MCF 10A (cell line): ENCODE measurements around the gene TGOLN2. TPM values are rescaled to one million over a fixed set of nuclear protein-coding genes. Genes with fewer than 3 reads are reported as not detected.
"Not testable (repeated sequence)": the region's sequence is repeated elsewhere in the genome, so short reads cannot be mapped to it uniquely, and the experiment has no call there.

Source experiments
- BruUV-seq: library from RNA; stranded (reverse); fragments of 400-500 nt; replicated peaks from 2 replicates; lab custom pipeline; 2021; lab: Mats Ljungman, UMichigan
- CTCF ChIA-PET: fragments of 300-600 bp; sonication (Branson Sonifier 250); formaldehyde crosslinking; extraction: SDS; loops from one replicate; lab custom pipeline; 2021; ENCODE audit warnings: antibody characterized with exemption, inconsistent platforms; lab: Yijun Ruan, JAX
- POLR2A ChIA-PET: fragments of 300-600, 350-650 bp; sonication (Branson Sonifier 250); formaldehyde crosslinking; extraction: SDS; loops from one replicate; lab custom pipeline; 2020; ENCODE audit warnings: antibody characterized with exemption, inconsistent platforms; lab: Yijun Ruan, JAX
- DNase-seq: peaks from one replicate; pipeline ENCODE4 v3.0.0-alpha.2; 2018; ENCODE audit not compliant: unreplicated experiment
- H3K27ac Mint-ChIP-seq: one replicate; pipeline ENCODE4 v1.8.0; 2022; ENCODE audit warnings: mild to moderate bottlenecking, low read depth, mixed read lengths; ENCODE audit not compliant: unreplicated experiment
- H3K27me3 Mint-ChIP-seq: one replicate; pipeline ENCODE4 v1.8.0; 2022; ENCODE audit warnings: mixed read lengths; ENCODE audit not compliant: insufficient read depth, unreplicated experiment
- H3K36me3 Mint-ChIP-seq: one replicate; pipeline ENCODE4 v1.8.0; 2022; ENCODE audit warnings: mild to moderate bottlenecking, moderate library complexity, mixed read lengths; ENCODE audit not compliant: insufficient read depth, unreplicated experiment
- H3K4me1 Mint-ChIP-seq: one replicate; pipeline ENCODE4 v1.8.0; 2022; ENCODE audit warnings: mixed read lengths; ENCODE audit not compliant: insufficient read depth, unreplicated experiment
- H3K4me3 Mint-ChIP-seq: one replicate; pipeline ENCODE4 v1.8.0; 2022; ENCODE audit warnings: mild to moderate bottlenecking, moderate library complexity, mixed read lengths; ENCODE audit not compliant: unreplicated experiment
- H3K9me3 Mint-ChIP-seq: one replicate; pipeline ENCODE4 v1.8.0; 2022; ENCODE audit warnings: mixed read lengths; ENCODE audit not compliant: unreplicated experiment
- intact Hi-C: fragments of 100-400 bp; cut with micrococcal nuclease; formaldehyde crosslinking; loops from 2 replicates; pipeline ENCODE4 v1.14.1; 2022
- total RNA-seq: library from RNA; stranded (reverse); gene quantifications from 2 replicates; pipeline ENCODE4 v1.2.3, GENCODE V29; 2022
- TF ChIP-seq, protein P1 (sequence below): fragments of 200-600 bp; IDR thresholded peaks from one replicate; pipeline ENCODE4 v1.8.0; 2022; ENCODE audit warnings: antibody characterized with exemption, mild to moderate bottlenecking; ENCODE audit not compliant: unreplicated experiment

The TGOLN2 gene
- total RNA-seq, 1 experiment from 2014 or later: 62.9 TPM

DNA sequence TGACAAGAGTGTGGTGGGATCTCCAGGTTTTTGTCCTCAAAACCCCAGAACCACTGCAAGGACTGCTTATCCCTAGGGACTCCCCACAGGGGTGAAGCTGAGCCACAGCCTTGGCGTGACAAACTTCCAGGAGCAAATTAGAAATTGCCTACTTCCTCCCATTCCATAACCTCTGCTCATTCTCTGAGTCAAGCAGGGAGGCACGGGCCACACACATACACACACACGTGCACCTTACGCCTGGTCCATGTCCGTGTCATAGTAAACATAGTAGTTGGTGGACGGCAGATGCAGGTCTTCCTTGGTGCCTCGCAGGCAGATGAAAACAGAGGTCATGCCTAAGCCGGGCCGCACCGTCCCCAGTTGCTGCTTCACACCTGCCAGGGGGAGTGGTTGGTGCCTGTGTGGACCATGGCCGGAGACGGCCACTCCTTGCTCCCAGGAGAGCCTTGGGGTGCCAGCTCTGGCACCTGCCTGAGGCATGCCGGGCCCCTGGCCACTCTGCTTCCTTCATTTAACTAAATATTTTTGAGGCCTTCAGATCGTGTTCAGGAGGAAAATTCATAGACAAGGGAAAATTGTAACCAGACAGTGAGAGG is 16.7 kb upstream of the TGOLN2 start:
- Mint-ChIP-seq H3K27ac (no peak overlapping the region), H3K36me3 (peaks cover 66% of the 10 kb centered on the region), H3K4me1 (peaks cover 5% of the 10 kb centered on the region), H3K27me3 (no peaks in the 10 kb centered on the region), H3K4me3 (no peak overlapping the region), H3K9me3 (no peaks in the 10 kb centered on the region)
- POLR2A ChIA-PET: interaction anchor here (1.2 to 1.5 kb wide), 2 partner anchors 10 to 17 kb away, joined by 4 read pairs; partner anchors contain the start of genes ELMOD3, RETSAT and TGOLN2
- BruUV-seq: no TSS peak
- no peak for DNase-seq
- TF ChIP-seq, protein P1, sequence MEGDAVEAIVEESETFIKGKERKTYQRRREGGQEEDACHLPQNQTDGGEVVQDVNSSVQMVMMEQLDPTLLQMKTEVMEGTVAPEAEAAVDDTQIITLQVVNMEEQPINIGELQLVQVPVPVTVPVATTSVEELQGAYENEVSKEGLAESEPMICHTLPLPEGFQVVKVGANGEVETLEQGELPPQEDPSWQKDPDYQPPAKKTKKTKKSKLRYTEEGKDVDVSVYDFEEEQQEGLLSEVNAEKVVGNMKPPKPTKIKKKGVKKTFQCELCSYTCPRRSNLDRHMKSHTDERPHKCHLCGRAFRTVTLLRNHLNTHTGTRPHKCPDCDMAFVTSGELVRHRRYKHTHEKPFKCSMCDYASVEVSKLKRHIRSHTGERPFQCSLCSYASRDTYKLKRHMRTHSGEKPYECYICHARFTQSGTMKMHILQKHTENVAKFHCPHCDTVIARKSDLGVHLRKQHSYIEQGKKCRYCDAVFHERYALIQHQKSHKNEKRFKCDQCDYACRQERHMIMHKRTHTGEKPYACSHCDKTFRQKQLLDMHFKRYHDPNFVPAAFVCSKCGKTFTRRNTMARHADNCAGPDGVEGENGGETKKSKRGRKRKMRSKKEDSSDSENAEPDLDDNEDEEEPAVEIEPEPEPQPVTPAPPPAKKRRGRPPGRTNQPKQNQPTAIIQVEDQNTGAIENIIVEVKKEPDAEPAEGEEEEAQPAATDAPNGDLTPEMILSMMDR: no peak
- intact Hi-C loops: no loop called here
- CTCF ChIA-PET: interaction anchor here (0.6 to 1.0 kb wide), 2 partner anchors 8 to 63 kb away, joined by 4 read pairs; no protein-coding TSS in a partner anchor

DNA sequence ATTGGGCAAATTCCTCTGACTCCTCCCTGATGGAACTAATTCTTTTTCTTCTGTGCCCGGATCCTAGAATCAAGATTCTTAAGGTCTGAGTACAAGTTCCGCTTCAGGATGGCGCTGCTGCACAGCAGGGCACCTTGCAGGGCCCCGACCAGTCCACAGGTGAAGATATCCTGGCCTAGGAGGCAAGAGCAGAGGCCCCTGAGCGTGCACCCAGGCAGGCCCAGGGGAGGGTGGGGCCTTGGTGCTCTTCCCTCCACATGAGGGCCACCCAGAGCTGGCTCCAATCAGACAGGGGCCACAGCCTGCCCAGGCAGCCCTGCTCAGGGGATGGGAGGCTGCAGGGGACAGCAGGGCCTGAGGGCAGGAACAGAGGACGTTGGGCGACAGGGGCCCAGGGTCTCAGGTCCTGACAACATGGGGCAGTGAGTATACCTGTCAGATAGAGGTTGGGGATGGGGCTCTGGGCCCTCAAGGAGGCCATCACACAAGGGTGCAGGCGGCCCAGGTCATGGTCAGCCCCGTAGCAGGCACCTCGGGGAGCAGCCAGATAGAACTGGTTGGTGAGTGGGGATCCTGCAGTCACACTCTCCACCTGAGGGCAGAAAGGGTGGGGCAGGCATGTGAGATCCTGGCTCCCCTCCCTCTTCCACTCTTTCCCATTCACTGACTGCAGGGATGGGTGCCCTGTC is 15.6 kb upstream of the TGOLN2 start:
- H3K27ac Mint-ChIP-seq, H3K9me3 Mint-ChIP-seq, H3K4me3 Mint-ChIP-seq, BruUV-seq, intact Hi-C loops, DNase-seq, CTCF ChIA-PET, H3K4me1 Mint-ChIP-seq: not testable (repeated sequence)
- Mint-ChIP-seq H3K27me3 (peaks cover 11% of the 10 kb centered on the region), H3K36me3 (peaks cover 55% of the 10 kb centered on the region)
- POLR2A ChIA-PET: interaction anchor here (0.7 to 1.2 kb wide), 2 partner anchors 10 to 11 kb away, joined by 4 read pairs; partner anchors contain the start of genes ELMOD3 and RETSAT

DNA sequence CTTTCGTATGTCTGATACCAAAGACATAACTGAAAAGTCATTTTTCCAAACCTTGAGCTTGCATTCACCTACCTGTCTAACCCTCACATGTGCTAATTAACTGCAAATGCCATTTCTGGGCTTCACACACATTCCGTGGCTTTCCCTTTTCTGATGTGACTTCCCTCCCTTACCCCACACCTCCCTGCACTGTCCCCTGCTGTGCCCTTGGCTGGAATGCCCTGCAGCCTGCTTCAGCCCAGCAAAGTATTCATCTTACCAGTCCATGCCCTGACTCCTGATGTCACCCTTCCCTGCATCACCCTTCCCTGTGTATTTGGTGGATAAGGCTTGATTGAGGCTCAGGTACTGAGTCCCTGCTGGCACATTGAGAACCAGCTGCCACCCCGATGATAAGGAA is 14.4 kb upstream of the TGOLN2 start:
- POLR2A ChIA-PET: interaction anchor here (0.6 to 5.4 kb wide), 4 partner anchors 11 to 38 kb away, joined by 3 to 27 read pairs (median 3); partner anchors contain the start of genes ELMOD3 and RETSAT
- no peak overlapping the region for H3K4me3 Mint-ChIP-seq
- TF ChIP-seq, protein P1: no peak
- DNase-seq: no peak
- intact Hi-C loops: no loop called here
- CTCF ChIA-PET: interaction anchor here (0.6 kb wide), 2 partner anchors 9 to 45 kb away, joined by 3 read pairs; no protein-coding TSS in a partner anchor
- H3K27me3 Mint-ChIP-seq: peaks cover 19% of the 10 kb centered on the region
- BruUV-seq: no TSS peak
- peaks cover 5% of the 10 kb centered on the region for H3K4me1 Mint-ChIP-seq
- peaks cover 43% of the 10 kb centered on the region for H3K36me3 Mint-ChIP-seq
- no peaks in the 10 kb centered on the region for H3K9me3 Mint-ChIP-seq
- no peak overlapping the region for H3K27ac Mint-ChIP-seq

DNA sequence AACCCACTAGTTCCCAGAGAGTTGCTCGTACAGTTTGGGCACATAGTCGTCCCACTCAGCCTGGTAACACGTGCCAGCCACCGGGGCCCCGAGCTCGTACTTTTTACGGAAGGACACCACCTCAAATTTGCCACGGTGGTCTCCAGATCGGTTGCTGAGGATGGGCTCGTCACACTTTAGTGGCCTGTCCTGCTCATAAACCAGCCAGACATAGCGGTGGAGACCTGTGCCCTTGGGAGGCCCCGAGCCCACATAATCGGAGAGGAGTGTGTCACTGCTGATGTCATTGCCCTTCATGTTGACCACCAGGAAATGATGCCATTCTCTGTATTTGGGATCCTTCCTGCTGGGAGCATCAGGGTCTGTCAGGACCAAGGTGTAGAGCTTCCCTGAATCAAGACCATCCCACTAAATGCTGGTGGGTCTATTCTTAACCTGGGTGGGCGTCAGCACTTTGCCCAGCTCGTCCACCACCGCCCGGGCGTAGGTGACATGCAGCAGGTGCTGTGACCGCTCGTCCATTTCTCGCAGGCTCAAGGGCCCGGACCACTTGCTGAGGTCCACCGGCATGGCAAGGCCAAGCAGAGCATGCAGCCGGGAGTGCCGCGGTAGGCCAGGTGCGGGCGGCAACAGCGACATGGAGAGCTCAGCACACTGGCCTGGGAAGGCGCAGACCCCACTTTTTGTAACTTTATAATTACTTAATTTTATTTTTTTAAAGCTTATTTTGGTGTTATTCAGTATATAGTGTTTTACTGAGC is 13.7 kb upstream of the TGOLN2 start:
- TF ChIP-seq, protein P1: no peak
- BruUV-seq: no TSS peak
- Mint-ChIP-seq H3K27me3 (peaks cover 19% of the 10 kb centered on the region), H3K4me3 (no peak overlapping the region), H3K4me1 (peaks cover 5% of the 10 kb centered on the region), H3K27ac (no peak overlapping the region), H3K36me3 (peaks cover 36% of the 10 kb centered on the region), H3K9me3 (no peaks in the 10 kb centered on the region)
- ChIA-PET POLR2A (interaction anchor here (0.8 to 5.4 kb wide), 3 partner anchors 10 to 14 kb away, joined by 3 to 27 read pairs (median 3); partner anchors contain the start of genes ELMOD3 and RETSAT), CTCF (interaction anchor here (0.6 kb wide), 2 partner anchors 10 to 46 kb away, joined by 3 read pairs; no protein-coding TSS in a partner anchor)
- intact Hi-C loops: no loop called here
- DNase-seq: no peak
